GM12878 (cell line): ENCODE measurements around the gene ANP32B. TPM values are rescaled to one million over a fixed set of nuclear protein-coding genes. Genes with fewer than 3 reads are reported as not detected.

Experiments used
- ASH2L ChIP-seq: fragments of 300-600, 200-600 bp; sonication (generic); IDR thresholded peaks from 2 replicates; pipeline ENCODE4 v1.6.1; 2017; ENCODE audit warnings: low read depth, mild to moderate bottlenecking, borderline replicate concordance
- CBX5 ChIP-seq: sonication (generic); IDR thresholded peaks from 2 replicates; pipeline ENCODE4 v1.6.1; 2016; ENCODE audit warnings: low read depth, moderate library complexity, mild to moderate bottlenecking, inconsistent platforms
- CHD1 ChIP-seq: IDR thresholded peaks from 2 replicates; pipeline ENCODE4 v1.6.1; 2012; ENCODE audit warnings: low read depth, low read length, improper control_type of control experiment
- CTCF ChIP-seq, 3 experiments: IDR thresholded peaks in 2 of 3; conservative IDR thresholded peaks in 1 of 3; 2 replicates each; pipeline ENCODE4 v1.5.1; 2011; ENCODE audit warnings: low read depth in 3 of 3, low read length in 3 of 3, mild to moderate bottlenecking in 3 of 3, control low read depth in 2 of 3, moderate library complexity in 2 of 3, inconsistent platforms in 1 of 3, mixed read lengths in 1 of 3; ENCODE audit not compliant: control insufficient read depth in 2 of 3, insufficient read depth in 1 of 3; ENCODE audit errors: extremely low read depth in 1 of 3
- EED ChIP-seq: sonication (generic); IDR thresholded peaks from 2 replicates; pipeline ENCODE4 v1.6.1; 2016; ENCODE audit warnings: antibody characterized with exemption, low read depth
- FOXM1 ChIP-seq: IDR thresholded peaks from 2 replicates; pipeline ENCODE4 v1.6.1; 2012; ENCODE audit warnings: low read depth, mild to moderate bottlenecking, inconsistent platforms, low read length, moderate library complexity
- HDAC2 ChIP-seq: fragments of 200-600 bp; sonication (generic); IDR thresholded peaks from 2 replicates; pipeline ENCODE4 v1.6.1; 2017
- IRF3 ChIP-seq: fragments of 450-650 bp; IDR thresholded peaks from 2 replicates; pipeline ENCODE4 v1.6.1; 2014; ENCODE audit warnings: mild to moderate bottlenecking
- JUNB ChIP-seq: IDR thresholded peaks from 2 replicates; pipeline ENCODE4 v1.6.1; 2016; ENCODE audit warnings: antibody characterized with exemption, mild to moderate bottlenecking
- NKRF ChIP-seq: fragments of 450-650 bp; conservative IDR thresholded peaks from 2 replicates; pipeline ENCODE4 v1.6.1; 2017; ENCODE audit warnings: mild to moderate bottlenecking, moderate library complexity
- NRF1 ChIP-seq: conservative IDR thresholded peaks from 2 replicates; pipeline ENCODE4 v1.6.1; 2011; ENCODE audit warnings: mild to moderate bottlenecking, low read depth, low read length, improper control_type of control experiment
- RB1 ChIP-seq: fragments of 450-650 bp; formaldehyde crosslinking; IDR thresholded peaks from 2 replicates; pipeline ENCODE4 v1.6.1; 2017; ENCODE audit warnings: mild to moderate bottlenecking, borderline replicate concordance
- SMARCA5 ChIP-seq: fragments of 450-650 bp; IDR thresholded peaks from 2 replicates; pipeline ENCODE4 v1.6.1; 2017; ENCODE audit warnings: mild to moderate bottlenecking
- SUPT20H ChIP-seq: IDR thresholded peaks from 2 replicates; pipeline ENCODE4 v1.6.1; 2011; ENCODE audit warnings: low read depth, mild to moderate bottlenecking, low read length, moderate library complexity, borderline replicate concordance; ENCODE audit not compliant: control insufficient read depth
- TAF1 ChIP-seq: IDR thresholded peaks from 2 replicates; pipeline ENCODE4 v1.6.1; 2011; ENCODE audit warnings: mild to moderate bottlenecking, low read depth, low read length, borderline replicate concordance
- TARDBP ChIP-seq: IDR thresholded peaks from 2 replicates; pipeline ENCODE4 v1.6.1; 2016; ENCODE audit warnings: borderline replicate concordance
- WRNIP1 ChIP-seq: IDR thresholded peaks from 2 replicates; pipeline ENCODE4 v1.6.1; 2011; ENCODE audit warnings: low read depth, low read length, improper control_type of control experiment, borderline replicate concordance
- polyA plus RNA-seq, 11 experiments: library from polyadenylated mRNA; depleted of rRNA in 4 of 11; unstranded in 6 of 11; stranded (reverse) in 5 of 11; fragments of >200 nt; fragmentation: Nextera tagmentation in 4 of 11; fragmentation: Illumina TruSeq in 1 of 11; extraction: Ambion mirVana in 4 of 11; extraction: Trizol in 1 of 11; gene quantifications; 1 replicate in 1 of 11; 2 replicates in 10 of 11; pipeline versions ENCODE4 v1.2.1 to v1.2.3, GENCODE V29; 2011 to 2016; ENCODE audit warnings: inconsistent platforms in 2 of 11, missing spikeins in 2 of 11, low read depth in 1 of 11
- total RNA-seq, 4 experiments: library from RNA; depleted of rRNA in 3 of 4; stranded (reverse); fragments of >200 nt in 3 of 4; fragmentation: Illumina TruSeq in 1 of 4; extraction: Trizol in 1 of 4; gene quantifications; 2 replicates each; pipeline versions ENCODE4 v1.2.1 to v1.2.3, GENCODE V29; 2013 to 2021
- TF ChIP-seq, protein P1 (sequence below): fragments of 450-650 bp; formaldehyde crosslinking; IDR thresholded peaks from 2 replicates; pipeline ENCODE4 v1.4.0; 2020; ENCODE audit warnings: mild to moderate bottlenecking, moderate library complexity

Gene ANP32B
- total and polyA plus RNA-seq, 10 of the 15 experiments (the other 5 are each of a cell fraction or from before 2014, with no cell fraction given), result 24.5 to 419 (median 171) TPM

GRCh38 chr9:98056269-98057137 is 73.4 kb downstream of the ANP32B start, which contains the start of gene NANS (continued):
- TF ChIP-seq NKRF (peak; percentile 85), NRF1 (no peak), TAF1 (peak; percentile 84; the same call in 1 of the 2 replicates), TARDBP (0 out of 2 replicates have a peak, but pooled peaks have one; percentile 14), CHD1 (no peak), CTCF (IDR thresholded peaks at IDR 0.05 in 2 of 3, conservative IDR thresholded peaks at IDR 0.05 in 1 of 3; ENCODE audit: control insufficient read depth in 2 of 3, extremely low read depth in 1 of 3, insufficient read depth in 1 of 3, low read depth in 3 of 3, low read length in 3 of 3) (no peak), RB1 (no peak), WRNIP1 (no peak), SMARCA5 (peak; percentile 74), ASH2L (no peak), EED (peak; percentile 37; the same call in 1 of the 2 replicates), HDAC2 (no peak), CBX5 (no peak), SUPT20H (no peak), IRF3 (no peak), JUNB (no peak), FOXM1 (no peak)
- TF ChIP-seq, protein P1, sequence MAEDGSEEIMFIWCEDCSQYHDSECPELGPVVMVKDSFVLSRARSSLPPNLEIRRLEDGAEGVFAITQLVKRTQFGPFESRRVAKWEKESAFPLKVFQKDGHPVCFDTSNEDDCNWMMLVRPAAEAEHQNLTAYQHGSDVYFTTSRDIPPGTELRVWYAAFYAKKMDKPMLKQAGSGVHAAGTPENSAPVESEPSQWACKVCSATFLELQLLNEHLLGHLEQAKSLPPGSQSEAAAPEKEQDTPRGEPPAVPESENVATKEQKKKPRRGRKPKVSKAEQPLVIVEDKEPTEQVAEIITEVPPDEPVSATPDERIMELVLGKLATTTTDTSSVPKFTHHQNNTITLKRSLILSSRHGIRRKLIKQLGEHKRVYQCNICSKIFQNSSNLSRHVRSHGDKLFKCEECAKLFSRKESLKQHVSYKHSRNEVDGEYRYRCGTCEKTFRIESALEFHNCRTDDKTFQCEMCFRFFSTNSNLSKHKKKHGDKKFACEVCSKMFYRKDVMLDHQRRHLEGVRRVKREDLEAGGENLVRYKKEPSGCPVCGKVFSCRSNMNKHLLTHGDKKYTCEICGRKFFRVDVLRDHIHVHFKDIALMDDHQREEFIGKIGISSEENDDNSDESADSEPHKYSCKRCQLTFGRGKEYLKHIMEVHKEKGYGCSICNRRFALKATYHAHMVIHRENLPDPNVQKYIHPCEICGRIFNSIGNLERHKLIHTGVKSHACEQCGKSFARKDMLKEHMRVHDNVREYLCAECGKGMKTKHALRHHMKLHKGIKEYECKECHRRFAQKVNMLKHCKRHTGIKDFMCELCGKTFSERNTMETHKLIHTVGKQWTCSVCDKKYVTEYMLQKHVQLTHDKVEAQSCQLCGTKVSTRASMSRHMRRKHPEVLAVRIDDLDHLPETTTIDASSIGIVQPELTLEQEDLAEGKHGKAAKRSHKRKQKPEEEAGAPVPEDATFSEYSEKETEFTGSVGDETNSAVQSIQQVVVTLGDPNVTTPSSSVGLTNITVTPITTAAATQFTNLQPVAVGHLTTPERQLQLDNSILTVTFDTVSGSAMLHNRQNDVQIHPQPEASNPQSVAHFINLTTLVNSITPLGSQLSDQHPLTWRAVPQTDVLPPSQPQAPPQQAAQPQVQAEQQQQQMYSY (CRISPR knock-in tag), result no peak
